HCT116 (cell line): ENCODE measurements around the gene MIPEP. TPM values are rescaled to one million over a fixed set of nuclear protein-coding genes. Genes with fewer than 3 reads are reported as not detected.

ENCODE experiments used
- ATAC-seq: fragments of 200-7000 bp; cut with Tn5 transposase; 2 replicates; pipeline ENCODE4 v1.9.1; 2020; ENCODE audit warnings: mild to moderate bottlenecking, moderate library complexity
- BruUV-seq: library from RNA; stranded (reverse); fragments of 400-500 nt; replicated peaks from 2 replicates; lab custom pipeline; 2021; lab: Mats Ljungman, UMichigan
- CTCF ChIA-PET: fragments of 300-600 bp; sonication (Branson Sonifier 250); formaldehyde crosslinking; loops from one replicate; lab custom pipeline; 2021; ENCODE audit warnings: antibody characterized with exemption; lab: Charles Lee
- POLR2A ChIA-PET: fragments of 300-600, 350-600 bp; sonication (Branson Sonifier 250); formaldehyde crosslinking; loops from one replicate; lab custom pipeline; 2021; ENCODE audit warnings: antibody characterized with exemption; lab: Charles Lee
- RAD21 ChIA-PET, 2 experiments: fragments of 300-600 bp; sonication (Branson Sonifier 250); formaldehyde crosslinking; loops; one replicate each; lab custom pipeline; 2023; ENCODE audit warnings: low total read pairs in 2 of 2; ENCODE audit not compliant: uncharacterized antibody in 2 of 2, unreplicated experiment in 2 of 2, low non-redundant PET in 1 of 2; lab: Charles Lee
- DNase-seq: peaks from one replicate; pipeline ENCODE4 v3.0.0-alpha.2; 2010; ENCODE audit warnings: low read depth, low spot score
- H2AFZ ChIP-seq: fragments of 200-600 bp; shearing (Covaris generic), sonication (generic); 2 replicates; pipeline ENCODE4 v1.6.1; 2017; ENCODE audit warnings: low read depth, mixed run types, mixed read lengths, antibody characterized with exemption, low read length; ENCODE audit not compliant: poor library complexity, severe bottlenecking
- H3K27ac ChIP-seq: 2 replicates; pipeline ENCODE4 v1.5.1; 2012; ENCODE audit warnings: low read depth, low read length
- H3K27me3 ChIP-seq: fragments of 200-600 bp; sonication (generic); 2 replicates; pipeline ENCODE4 v1.6.1; 2016; ENCODE audit warnings: mixed run types, low read length, mixed read lengths; ENCODE audit not compliant: insufficient read depth
- H3K36me3 ChIP-seq, 2 experiments: fragments of 200-500 bp in 1 of 2; fragments of 200-600 bp in 1 of 2; sonication (Bioruptor generic) in 1 of 2; sonication (generic) in 1 of 2; 2 replicates each; pipeline versions ENCODE4 v1.5.1 to v1.6.1; 2014 to 2016; ENCODE audit warnings: low read length in 2 of 2, inconsistent platforms in 1 of 2, mixed read lengths in 1 of 2, mixed run types in 1 of 2; ENCODE audit not compliant: insufficient read depth in 2 of 2, control insufficient read depth in 1 of 2
- H3K4me1 ChIP-seq, 2 experiments: fragments of 200-600 bp in 1 of 2; sonication (generic) in 1 of 2; 2 replicates each; pipeline versions ENCODE4 v1.5.1 to v1.6.1; 2012 to 2017; ENCODE audit warnings: low read length in 2 of 2, inconsistent platforms in 1 of 2, mild to moderate bottlenecking in 1 of 2, mixed read lengths in 1 of 2, mixed run types in 1 of 2, moderate library complexity in 1 of 2; ENCODE audit not compliant: insufficient read depth in 2 of 2, control insufficient read depth in 1 of 2
- H3K4me2 ChIP-seq: fragments of 200-600 bp; sonication (generic); 2 replicates; pipeline ENCODE4 v1.6.1; 2017; ENCODE audit warnings: mixed run types, low read length, mixed read lengths
- H3K4me3 ChIP-seq, 2 experiments: fragments of 200-600 bp in 1 of 2; sonication (generic) in 1 of 2; replicated peaks in 1 of 2; 2 replicates each; pipeline ENCODE4 v1.5.1; 2011 to 2016; ENCODE audit warnings: low read length in 2 of 2, control low read depth in 1 of 2, low read depth in 1 of 2, mild to moderate bottlenecking in 1 of 2, mixed read lengths in 1 of 2, mixed run types in 1 of 2
- H3K79me2 ChIP-seq: fragments of 200-600 bp; sonication (generic); 2 replicates; pipeline ENCODE4 v1.6.1; 2017; ENCODE audit warnings: mild to moderate bottlenecking, mixed run types, low read length, moderate library complexity, mixed read lengths; ENCODE audit not compliant: insufficient read depth
- H3K9ac ChIP-seq: fragments of 200-600 bp; sonication (generic); 2 replicates; pipeline ENCODE4 v1.6.1; 2016; ENCODE audit warnings: low read length, mixed read lengths
- H3K9me2 ChIP-seq: fragments of 200-600 bp; sonication (generic), shearing (Covaris generic); 2 replicates; pipeline ENCODE4 v1.6.1; 2017; ENCODE audit warnings: mixed run types, mild to moderate bottlenecking, moderate library complexity; ENCODE audit not compliant: insufficient read depth
- H3K9me3 ChIP-seq, 2 experiments: fragments of 200-500 bp in 1 of 2; fragments of 200-600 bp in 1 of 2; sonication (Bioruptor generic) in 1 of 2; sonication (generic) in 1 of 2; 2 replicates each; pipeline ENCODE4 v1.6.1; 2014 to 2017; ENCODE audit warnings: low read length in 2 of 2, mixed read lengths in 2 of 2, inconsistent platforms in 1 of 2, low read depth in 1 of 2, mild to moderate bottlenecking in 1 of 2, mixed run types in 1 of 2, moderate library complexity in 1 of 2; ENCODE audit not compliant: control insufficient read depth in 1 of 2, insufficient read depth in 1 of 2
- H4K20me1 ChIP-seq: fragments of 200-600 bp; sonication (generic), shearing (Covaris generic); 2 replicates; pipeline ENCODE4 v1.6.1; 2017; ENCODE audit warnings: mixed run types, mild to moderate bottlenecking, moderate library complexity; ENCODE audit not compliant: insufficient read depth
- CBX3 ChIP-seq: IDR thresholded peaks from 2 replicates; pipeline ENCODE4 v1.6.1; 2012; ENCODE audit warnings: low read depth
- EGR1 ChIP-seq: IDR thresholded peaks from 2 replicates; pipeline ENCODE4 v1.6.1; 2012; ENCODE audit warnings: low read depth
- ELF1 ChIP-seq: IDR thresholded peaks from 2 replicates; pipeline ENCODE4 v1.6.1; 2012; ENCODE audit warnings: low read depth, borderline replicate concordance
- EZH2phosphoT487 ChIP-seq: fragments of 200-600 bp; IDR thresholded peaks from 2 replicates; pipeline ENCODE4 v1.6.1; 2018; ENCODE audit warnings: antibody characterized with exemption, borderline replicate concordance
- FOSL1 ChIP-seq: IDR thresholded peaks from 2 replicates; pipeline ENCODE4 v1.6.1; 2012; ENCODE audit warnings: low read depth
- MAX ChIP-seq: IDR thresholded peaks from 2 replicates; pipeline ENCODE4 v1.6.1; 2012
- POLR2A ChIP-seq: IDR thresholded peaks from 2 replicates; pipeline ENCODE4 v1.7.0; 2011; ENCODE audit warnings: borderline replicate concordance; ENCODE audit not compliant: insufficient read depth, insufficient read length; ENCODE audit errors: extremely low read depth
- RAD21 ChIP-seq: IDR thresholded peaks from 2 replicates; pipeline ENCODE4 v1.6.1; 2012; ENCODE audit warnings: low read depth, mild to moderate bottlenecking
- SP1 ChIP-seq: IDR thresholded peaks from 2 replicates; pipeline ENCODE4 v1.6.1; 2012; ENCODE audit warnings: low read depth
- SRF ChIP-seq: IDR thresholded peaks from 2 replicates; pipeline ENCODE4 v1.6.1; 2012; ENCODE audit warnings: low read depth
- ZNF274 ChIP-seq: fragments of 200-500 bp; sonication (Bioruptor generic); IDR thresholded peaks from 2 replicates; pipeline ENCODE4 v1.6.1; 2014; ENCODE audit warnings: mild to moderate bottlenecking, low read depth, low read length, inconsistent platforms
- intact Hi-C: fragments of 100-400 bp; cut with micrococcal nuclease; formaldehyde crosslinking; loops from 2 replicates; pipeline ENCODE4 v1.10.0; 2022
- total RNA-seq: library from RNA; stranded (reverse); gene quantifications from one replicate; pipeline ENCODE4 v1.2.1, GENCODE V29; 2021; ENCODE audit not compliant: unreplicated experiment
- TF ChIP-seq, protein P1 (sequence below): IDR thresholded peaks from 2 replicates; pipeline ENCODE4 v1.6.1; 2012
- TF ChIP-seq, protein P2 (sequence below), 3 experiments: fragments of 200-600 bp in 1 of 3; sonication (generic) in 1 of 3; IDR thresholded peaks in 2 of 3; conservative IDR thresholded peaks in 1 of 3; 2 replicates each; pipeline ENCODE4 v1.5.1; 2012 to 2017; ENCODE audit warnings: low read depth in 2 of 3, low read length in 2 of 3, antibody characterized with exemption in 1 of 3, borderline replicate concordance in 1 of 3, control low read depth in 1 of 3, mild to moderate bottlenecking in 1 of 3, mixed read lengths in 1 of 3, mixed run types in 1 of 3, moderate library complexity in 1 of 3; ENCODE audit not compliant: insufficient read depth in 1 of 3

Gene MIPEP
- total RNA-seq, 1 experiment from 2014 or later, result 33.3 TPM

DNA sequence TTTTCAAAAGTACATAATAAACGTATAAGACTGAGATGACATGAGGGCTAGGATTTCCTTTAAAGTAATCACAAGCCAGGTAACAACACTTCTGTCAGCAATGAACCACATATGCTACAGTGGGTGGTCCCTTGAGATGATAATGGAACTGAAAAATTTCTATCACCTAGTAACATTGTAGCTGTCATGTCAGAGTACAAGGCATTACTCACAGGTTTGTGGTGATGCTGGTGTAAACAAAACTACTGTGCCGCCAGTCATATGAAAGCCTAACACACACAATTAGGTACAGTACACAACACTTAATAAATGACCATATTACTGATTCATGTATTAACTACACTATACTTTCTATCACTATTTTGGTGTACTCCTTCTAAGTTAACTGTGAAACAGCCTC is 36.8 kb downstream of the MIPEP start (continued):
- TF ChIP-seq, protein P1, sequence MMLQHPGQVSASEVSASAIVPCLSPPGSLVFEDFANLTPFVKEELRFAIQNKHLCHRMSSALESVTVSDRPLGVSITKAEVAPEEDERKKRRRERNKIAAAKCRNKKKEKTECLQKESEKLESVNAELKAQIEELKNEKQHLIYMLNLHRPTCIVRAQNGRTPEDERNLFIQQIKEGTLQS, result no peak
- TF ChIP-seq ZNF274 (no peak), EZH2phosphoT487 (no peak), POLR2A (no peak), CBX3 (no peak), MAX (no peak), SRF (no peak), EGR1 (no peak), FOSL1 (no peak)

GRCh38 chr13:23851106-23851505 is 38.1 kb downstream of the MIPEP start:
- Histone ChIP-seq H3K79me2 (no peaks in the 10 kb centered on the region), H3K36me3 (peaks cover 0 to under 1% of the 10 kb centered on the region in 2 experiments; a peak in 1 of 4 replicates), H3K9me2 (no peaks in the 10 kb centered on the region), H3K4me1 (no peaks in the 10 kb centered on the region), H3K27ac (no peak overlapping the region), H3K9ac (no peak overlapping the region), H2AFZ (no peak overlapping the region), H3K4me2 (no peak overlapping the region), H4K20me1 (no peaks in the 10 kb centered on the region), H3K9me3 (no peaks in the 10 kb centered on the region), H3K4me3 (no peak overlapping the region), H3K27me3 (no peaks in the 10 kb centered on the region)
- POLR2A ChIA-PET, result no interaction called here
- ATAC-seq, result no peak
- intact Hi-C loops, result no loop called here
- RAD21 ChIA-PET, result no interaction called here
- TF ChIP-seq, protein P2, sequence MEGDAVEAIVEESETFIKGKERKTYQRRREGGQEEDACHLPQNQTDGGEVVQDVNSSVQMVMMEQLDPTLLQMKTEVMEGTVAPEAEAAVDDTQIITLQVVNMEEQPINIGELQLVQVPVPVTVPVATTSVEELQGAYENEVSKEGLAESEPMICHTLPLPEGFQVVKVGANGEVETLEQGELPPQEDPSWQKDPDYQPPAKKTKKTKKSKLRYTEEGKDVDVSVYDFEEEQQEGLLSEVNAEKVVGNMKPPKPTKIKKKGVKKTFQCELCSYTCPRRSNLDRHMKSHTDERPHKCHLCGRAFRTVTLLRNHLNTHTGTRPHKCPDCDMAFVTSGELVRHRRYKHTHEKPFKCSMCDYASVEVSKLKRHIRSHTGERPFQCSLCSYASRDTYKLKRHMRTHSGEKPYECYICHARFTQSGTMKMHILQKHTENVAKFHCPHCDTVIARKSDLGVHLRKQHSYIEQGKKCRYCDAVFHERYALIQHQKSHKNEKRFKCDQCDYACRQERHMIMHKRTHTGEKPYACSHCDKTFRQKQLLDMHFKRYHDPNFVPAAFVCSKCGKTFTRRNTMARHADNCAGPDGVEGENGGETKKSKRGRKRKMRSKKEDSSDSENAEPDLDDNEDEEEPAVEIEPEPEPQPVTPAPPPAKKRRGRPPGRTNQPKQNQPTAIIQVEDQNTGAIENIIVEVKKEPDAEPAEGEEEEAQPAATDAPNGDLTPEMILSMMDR (IDR thresholded peaks at IDR 0.05 in 2 of 3, conservative IDR thresholded peaks at IDR 0.05 in 1 of 3; ENCODE audit: borderline replicate concordance in 1 of 3, insufficient read depth in 1 of 3, low read depth in 2 of 3, low read length in 2 of 3), result no peak
- no peak for TF ChIP-seq ELF1
- no peak for TF ChIP-seq SRF
- no peak for TF ChIP-seq RAD21
- TF ChIP-seq CBX3, result no peak
- no peak for TF ChIP-seq ZNF274
- TF ChIP-seq SP1, result no peak
- no peak for TF ChIP-seq POLR2A
- no peak for TF ChIP-seq MAX
- DNase-seq, result no peak
- no TSS peak for BruUV-seq
- CTCF ChIA-PET, result no interaction called here
